GM12873 (cell line): ENCODE measurements around the gene GPN1.

Source experiments
- TF ChIP-seq, protein P1 (sequence below): IDR thresholded peaks from 2 replicates; pipeline ENCODE4 v1.5.1; 2012; ENCODE audit warnings: low read depth, mild to moderate bottlenecking, moderate library complexity, low read length, control low read depth; ENCODE audit not compliant: insufficient read depth; ENCODE audit errors: missing control alignments

The GPN1 gene

DNA sequence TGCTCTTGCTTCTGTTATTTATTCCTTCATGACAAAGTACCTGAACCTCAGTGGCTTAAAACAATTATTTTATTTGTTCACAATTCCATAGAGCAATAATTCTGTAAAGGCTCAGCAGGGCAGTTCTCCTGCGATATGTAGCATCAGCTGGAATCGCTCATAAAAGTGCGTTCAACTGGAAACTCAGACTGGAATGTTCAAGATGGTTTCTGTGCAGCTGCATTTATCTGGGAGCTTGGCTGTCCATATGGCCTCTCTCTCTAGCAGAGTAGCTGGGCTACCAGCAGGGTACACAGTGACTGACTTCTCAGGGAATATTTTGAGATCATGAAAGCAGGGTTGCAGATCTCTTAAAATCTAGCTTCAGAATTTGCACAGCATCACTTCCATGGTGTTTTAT lies 13.5 kb upstream of the GPN1 start:
- TF ChIP-seq, protein P1, sequence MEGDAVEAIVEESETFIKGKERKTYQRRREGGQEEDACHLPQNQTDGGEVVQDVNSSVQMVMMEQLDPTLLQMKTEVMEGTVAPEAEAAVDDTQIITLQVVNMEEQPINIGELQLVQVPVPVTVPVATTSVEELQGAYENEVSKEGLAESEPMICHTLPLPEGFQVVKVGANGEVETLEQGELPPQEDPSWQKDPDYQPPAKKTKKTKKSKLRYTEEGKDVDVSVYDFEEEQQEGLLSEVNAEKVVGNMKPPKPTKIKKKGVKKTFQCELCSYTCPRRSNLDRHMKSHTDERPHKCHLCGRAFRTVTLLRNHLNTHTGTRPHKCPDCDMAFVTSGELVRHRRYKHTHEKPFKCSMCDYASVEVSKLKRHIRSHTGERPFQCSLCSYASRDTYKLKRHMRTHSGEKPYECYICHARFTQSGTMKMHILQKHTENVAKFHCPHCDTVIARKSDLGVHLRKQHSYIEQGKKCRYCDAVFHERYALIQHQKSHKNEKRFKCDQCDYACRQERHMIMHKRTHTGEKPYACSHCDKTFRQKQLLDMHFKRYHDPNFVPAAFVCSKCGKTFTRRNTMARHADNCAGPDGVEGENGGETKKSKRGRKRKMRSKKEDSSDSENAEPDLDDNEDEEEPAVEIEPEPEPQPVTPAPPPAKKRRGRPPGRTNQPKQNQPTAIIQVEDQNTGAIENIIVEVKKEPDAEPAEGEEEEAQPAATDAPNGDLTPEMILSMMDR: no peak

DNA sequence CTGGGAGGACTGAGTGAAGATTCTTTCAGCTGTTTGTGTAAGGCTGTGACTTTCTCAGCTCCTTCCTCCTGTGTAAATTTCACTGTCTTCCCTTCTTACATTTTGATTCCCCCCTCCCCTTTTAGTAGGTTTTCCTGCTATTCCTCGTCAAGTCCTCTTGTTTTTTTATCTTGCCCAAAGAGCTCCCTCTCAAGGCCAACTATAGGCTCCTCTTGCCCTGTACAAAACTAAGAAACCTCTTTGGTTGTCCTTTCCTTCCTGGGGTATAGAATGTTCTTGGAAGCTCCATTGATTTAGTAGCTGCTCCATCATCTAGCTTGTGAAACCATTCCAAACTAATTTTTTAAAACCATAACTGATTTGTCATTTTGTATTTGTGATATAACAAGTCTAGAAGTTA lies 7.3 kb upstream of the GPN1 start:
- TF ChIP-seq, protein P1: peak; percentile 4

DNA sequence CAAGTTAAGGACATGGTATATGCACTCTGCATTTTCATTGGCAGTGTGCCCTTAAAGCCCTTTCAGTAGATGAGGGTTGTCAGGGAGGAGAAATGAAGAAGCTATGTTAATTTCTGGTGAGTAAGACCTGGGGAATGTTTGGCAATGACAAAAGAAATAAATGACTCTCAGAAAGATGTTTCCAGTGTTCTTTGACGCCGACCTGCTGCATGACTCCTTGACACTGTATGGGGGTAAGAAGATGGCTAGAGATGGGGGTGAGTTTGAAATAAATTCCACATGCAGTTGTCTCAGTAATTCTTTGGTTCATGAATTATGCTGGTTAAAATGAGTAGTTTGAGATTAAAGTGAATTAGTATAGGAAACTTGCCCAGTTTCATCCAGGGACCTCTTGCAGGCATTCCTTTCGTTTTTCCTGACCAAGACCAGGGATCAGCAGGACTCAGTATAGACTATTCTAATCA lies 5.9 kb upstream of the GPN1 start:
- TF ChIP-seq, protein P1: no peak

DNA sequence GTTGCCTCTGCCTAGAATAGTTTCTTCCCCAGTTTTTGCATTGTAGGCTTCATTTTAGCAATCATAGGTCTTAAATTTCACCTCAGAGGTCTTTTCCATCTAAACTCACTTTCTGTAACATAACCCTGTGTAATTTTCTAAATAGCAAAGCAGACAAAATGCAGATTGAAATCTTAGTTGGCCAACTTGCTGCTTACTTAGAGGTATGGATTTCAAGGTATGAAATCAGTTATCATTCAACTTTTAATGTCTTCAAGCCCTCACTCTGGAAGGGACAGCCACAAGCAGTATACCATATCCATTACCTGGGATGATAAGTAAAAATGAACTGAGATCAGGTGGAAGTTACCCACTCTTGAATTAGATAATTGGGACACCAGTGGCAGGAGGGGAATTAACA lies 3.9 kb upstream of the GPN1 start:
- TF ChIP-seq, protein P1: no peak

DNA sequence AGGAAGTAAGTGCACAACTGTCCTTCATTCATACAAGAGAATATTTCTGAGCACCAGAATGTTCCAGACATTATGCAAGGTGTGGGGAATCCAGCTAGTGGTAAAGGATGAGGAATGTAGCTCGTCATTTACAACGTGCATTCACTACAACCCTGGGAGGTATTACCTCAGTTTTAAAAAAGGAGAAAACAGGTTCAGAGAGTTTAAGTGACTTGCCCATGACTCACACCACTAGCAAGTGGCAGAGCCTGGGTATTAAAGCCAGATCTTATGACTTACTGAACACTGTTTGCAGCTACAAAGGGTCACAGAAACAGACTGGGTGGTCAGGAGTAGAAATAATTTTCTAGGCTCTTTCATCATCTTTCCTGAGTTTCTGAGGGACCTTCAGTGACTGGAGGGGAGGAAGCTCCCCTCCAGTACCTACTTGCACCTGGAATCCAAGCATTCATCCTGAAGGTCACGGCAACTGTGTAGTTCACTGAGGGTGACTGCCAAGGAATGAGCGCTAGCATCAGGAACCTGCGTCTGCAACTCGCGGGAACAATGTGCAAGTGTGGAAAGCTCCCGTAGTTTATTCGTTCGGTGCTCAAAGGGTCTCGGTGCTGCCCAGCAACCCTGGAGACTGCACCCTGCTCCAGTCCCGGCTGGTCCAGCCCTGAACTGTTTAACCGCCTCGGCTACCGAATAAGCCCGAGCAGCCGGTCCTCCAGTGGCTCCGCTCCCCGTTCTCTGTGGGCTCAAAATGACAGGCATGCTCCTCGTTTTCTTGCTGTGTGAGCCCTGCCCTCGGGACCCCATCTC lies 685 bp upstream of the GPN1 start:
- TF ChIP-seq, protein P1: no peak

DNA sequence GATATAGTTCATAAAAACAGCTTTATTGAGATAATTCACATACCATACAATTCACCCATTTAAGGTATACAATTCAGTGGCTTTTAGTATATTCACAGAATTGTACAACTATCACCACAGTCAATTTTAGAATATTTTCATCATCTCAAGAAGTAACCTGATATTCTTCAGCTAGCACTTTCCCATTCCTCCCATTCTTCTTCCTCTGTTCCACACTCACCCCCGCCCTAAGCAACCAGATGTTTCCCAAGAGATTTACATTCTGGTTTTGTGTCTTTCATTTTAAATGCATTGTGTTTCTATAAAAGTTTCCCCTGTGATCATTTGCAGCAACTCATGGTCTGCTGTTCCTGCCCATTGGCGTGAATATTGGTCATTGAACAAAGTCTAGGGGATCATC lies 5.4 kb downstream of the GPN1 start:
- TF ChIP-seq, protein P1: no peak

DNA sequence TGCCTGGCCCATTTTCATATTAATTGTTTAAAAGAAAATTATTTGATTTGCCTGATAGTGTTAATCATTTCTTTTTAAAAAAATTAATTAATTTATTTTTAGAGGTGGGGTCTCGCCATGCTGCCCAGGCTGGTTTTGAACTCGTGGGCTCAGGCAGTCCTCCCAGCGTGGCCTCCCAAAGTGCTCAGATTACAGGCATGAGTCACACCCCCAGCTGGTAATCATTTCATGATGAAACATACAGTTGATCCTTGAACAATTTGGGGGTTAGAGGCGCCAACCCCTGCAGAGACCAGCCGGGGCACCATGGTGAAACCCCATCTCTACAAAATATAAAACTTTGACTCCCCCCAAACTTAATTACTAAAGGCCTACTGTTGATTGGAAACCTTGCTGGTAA lies 7.9 kb downstream of the GPN1 start:
- TF ChIP-seq, protein P1: no peak
